ENCODE measurements around the gene GSTM4.
"Not testable (repeated sequence)": the region's sequence is repeated elsewhere in the genome, so short reads cannot be mapped to it uniquely, and the experiment has no call there.

Gene GSTM4

DNA sequence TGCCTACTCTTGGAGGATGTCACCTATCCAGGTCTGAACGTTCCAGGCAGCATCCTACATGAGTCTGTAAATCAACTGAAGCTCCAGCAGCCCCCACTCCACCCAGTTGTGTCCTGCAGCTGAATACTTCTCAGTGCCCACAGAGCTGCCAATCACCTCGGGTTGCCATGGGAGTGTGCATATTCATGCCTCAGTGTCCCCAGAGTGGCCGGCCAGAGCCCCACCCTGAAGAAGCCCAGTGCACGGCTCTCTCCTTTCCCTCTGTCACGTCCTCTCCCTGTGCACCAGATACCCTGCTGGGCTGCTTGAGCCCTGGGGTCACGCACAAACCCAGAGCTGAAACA, 16.1 kb upstream of the GSTM4 start:
- no peak for DNase-seq

DNA sequence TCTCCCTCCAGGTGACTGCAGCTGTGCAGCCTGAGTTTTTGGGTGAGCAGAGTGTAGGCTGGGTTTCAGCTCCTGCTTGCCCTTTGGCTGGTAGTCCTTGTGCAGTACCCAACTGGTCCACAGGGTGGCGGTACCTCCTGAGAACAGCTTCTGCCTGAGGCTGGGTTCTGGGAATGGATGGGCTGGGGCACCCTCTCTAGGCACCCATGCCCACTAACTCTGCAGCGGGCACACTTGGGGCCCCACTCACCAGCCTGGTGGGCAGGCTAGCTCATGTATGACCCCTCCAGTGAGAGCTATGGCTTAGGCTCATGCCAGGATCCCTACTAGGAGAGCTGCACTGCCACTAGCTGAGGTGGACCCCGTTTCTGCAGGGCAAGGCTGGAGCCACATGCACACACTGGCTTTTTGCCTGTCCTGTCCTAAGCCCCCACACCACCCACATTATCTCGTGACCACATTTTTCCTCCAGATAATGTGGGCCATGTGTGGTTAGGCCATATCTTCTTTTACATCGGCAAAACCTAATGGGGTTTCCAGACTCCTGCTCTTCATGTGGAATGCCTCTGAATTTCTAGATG, 15.5 kb upstream of the GSTM4 start:
- DNase-seq = peak; percentile 59 to 89 (median 82)

DNA sequence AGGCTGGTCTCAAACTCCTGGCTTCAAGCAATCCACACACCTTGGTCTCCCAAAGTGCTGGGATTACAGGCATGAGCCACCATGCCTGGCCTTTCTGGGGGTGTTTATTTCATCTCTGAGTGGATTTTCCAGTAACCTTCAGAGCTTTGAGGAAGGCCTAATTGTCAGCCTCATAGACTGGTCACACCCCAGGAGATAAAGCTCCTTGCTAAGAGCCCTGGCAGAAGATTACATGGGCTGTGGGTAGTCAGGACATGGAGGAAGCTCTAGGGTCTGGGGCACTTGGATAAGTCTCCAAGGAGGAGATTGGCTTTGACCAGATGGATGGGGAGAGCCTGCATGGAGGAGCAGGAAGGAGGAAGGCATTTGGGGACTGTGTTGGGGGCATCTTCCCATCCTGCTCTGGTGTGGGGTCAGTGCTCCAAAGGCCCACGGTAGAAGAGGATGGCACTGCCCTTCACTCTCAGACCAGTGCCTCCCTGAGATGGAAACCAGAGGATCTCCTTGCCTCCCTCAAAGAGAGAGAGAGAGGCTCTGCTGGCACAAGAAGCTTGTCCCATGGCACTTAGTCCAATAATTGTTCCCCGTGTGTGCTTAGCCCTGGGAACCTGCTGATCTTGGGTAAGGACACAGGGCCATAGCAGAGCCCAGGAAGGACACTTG, 14.7 kb upstream of the GSTM4 start:
- no peak for DNase-seq

DNA sequence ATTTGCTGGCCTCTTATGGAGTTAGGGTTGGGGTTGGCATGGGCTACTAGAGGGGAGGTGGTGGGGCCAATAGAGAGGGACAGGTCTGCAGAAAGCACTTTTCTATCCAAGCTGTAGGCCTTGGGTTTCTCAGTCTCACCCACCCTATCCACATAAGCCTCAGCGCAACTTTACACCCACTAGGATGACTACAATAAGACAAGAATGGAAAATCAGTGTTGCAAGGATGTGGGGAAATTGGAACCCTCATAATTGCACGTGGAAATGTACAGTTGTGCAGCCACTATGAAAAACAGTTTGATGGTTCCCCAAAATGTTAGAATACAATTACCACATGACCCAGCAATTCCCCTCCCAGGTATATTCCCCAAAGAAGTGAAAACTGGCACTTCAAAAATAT, 14.0 kb upstream of the GSTM4 start:
- no peak for DNase-seq

DNA sequence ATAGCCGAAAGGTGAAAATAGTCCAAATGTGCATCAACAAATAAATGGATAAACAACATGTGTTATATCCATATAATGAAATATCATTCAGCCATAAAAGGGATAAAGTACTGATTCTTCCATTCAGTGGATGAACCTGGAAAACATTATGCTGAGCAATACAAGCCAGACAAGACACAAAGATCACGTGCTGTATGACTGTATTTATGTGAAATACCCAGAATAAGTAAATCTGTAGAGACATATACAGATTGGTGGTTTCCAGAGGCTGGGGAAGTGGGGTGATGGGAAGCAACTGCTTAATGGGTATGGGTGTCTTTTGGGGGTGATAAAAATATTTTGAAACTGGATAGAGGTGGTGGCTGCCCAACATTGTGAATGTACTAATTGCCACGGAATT, 13.3 kb upstream of the GSTM4 start:
- DNase-seq = no peak

DNA sequence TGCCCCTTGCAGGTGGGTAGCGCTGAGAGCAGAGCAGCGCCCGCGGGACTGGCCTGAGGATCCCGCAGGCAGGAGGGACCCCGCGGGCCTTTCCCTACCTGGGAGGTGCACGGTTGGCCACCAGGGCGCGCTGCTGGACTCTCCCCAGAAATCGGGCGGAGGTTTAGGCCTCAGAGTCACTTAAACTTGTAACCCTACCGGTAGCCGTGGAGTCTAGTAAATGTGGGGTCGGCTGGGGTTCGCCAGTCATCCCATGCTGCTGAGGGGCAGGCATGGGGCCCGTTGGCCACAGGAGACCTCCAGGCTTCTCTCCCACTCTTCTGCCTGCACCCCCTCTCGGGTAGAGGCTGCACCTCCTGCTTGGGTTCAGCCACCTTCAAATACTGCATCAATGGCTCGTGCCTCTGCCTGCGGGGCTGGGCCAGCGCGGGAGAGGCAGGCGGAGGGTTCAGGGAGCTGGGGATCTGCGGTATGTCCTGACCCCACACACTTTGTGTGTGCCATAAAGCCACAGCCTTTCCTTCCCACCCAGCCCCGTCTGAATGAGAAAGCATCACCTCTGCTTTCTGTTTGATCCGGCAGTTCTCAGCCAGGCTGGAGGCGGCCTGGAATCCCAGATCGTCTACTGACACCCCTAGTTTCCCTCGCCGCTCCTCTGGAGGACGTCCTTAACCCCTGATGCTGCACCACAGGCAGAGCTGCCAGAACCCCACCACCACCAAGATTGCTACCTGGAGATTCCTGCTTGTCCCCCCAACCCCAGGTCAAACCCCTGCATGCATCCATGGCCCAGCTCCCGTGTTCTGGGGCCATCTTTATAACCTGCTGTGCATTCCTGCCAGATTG, 12.3 kb upstream of the GSTM4 start:
- peak; percentile 62 to 86 (median 79) for DNase-seq

DNA sequence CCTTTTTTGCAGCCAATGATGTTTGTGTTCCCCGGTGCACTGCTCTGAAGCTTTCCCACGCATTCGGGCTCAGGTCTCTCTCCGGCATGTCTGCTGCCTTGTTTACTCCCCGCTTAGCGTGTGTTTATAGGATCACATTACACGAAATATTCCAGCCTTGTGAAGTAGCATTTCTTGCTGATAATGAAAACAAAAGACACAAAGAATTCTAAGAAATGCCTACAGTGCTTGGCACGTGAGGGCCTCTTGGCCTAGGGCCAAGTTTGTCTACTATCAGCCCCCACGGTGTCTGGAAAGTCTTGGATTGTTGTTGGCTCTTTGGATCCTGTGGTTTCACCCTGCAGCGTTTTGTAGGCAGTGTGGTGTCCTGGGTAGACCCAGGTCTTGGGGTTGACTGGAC, 11.2 kb upstream of the GSTM4 start:
- DNase-seq = no peak

DNA sequence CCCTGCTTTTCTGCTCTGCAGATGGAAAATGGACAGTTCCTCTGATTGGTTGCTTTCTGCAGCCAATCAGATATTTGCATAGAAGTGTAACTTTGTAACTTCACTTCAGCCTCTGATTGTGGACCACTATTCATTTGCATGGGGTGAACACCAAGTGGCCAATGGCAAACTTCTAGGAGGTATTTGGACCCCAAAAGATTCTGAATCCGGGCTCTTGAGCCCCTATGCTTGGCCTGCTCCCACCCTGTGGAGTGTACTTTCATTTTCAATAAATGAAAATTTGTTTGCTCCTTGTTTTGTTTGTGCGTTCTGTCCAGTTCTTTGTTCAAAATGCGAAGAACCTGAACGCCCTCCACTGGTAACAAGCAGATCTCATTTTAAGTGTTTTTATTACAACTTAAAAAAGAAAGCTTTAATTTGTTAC, 6.4 kb upstream of the GSTM4 start:
- no peak for DNase-seq

DNA sequence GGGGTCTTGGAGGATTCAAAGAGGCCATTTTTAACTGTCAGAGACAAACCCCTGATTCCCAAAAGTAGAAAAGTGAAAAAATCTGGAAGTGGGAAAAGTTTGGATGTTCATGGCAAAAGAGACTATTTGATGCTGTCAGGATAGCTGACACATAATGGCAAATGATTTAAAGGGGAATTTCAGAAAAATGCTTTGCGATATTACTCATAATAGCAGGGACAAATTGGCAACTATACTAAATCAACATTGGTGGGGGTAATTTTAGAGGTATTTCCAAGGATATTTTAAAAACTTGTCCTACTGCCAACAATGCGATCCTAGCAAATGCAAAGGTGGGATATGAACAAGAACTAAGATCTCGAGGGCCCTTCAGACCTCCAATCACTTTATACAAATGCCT, 5.3 kb upstream of the GSTM4 start:
- no peak for DNase-seq

DNA sequence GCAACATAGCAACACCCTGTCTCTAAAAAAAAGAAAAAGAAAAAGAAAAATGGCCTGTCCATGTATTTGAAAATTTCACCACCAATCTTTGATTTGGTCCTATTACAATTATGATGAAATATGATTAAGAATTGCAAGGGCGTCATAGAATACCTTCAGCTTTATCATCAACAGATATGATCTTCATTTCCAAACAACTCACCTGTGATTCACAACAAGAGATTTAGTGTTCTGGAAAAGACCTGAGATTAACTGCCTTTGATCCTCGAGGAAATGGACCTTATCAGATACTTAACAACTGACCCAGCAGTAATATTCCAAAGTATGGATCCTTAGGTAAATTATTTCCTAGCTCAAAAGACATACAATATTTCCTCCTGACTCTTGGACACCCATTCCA, 3.5 kb upstream of the GSTM4 start:
- DNase-seq = no peak

DNA sequence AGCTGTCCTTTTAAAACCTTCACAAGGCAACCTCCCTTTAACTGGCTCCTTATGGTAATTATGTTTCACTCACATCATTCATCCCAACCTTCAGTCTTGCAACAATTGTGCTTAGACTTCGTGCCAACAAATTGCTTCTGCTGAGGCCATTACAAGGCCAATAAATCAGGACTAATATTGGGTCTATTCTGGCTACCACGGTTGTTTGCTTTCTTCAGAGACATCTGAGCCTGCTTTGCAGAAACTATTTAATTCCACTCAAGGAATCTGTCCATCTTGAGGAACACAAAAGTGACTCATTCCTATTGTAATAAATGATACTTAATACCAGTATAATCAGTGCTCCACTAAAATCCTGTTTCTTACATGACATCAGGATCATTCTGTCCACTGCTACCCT, 2.6 kb upstream of the GSTM4 start:
- no peak for DNase-seq

DNA sequence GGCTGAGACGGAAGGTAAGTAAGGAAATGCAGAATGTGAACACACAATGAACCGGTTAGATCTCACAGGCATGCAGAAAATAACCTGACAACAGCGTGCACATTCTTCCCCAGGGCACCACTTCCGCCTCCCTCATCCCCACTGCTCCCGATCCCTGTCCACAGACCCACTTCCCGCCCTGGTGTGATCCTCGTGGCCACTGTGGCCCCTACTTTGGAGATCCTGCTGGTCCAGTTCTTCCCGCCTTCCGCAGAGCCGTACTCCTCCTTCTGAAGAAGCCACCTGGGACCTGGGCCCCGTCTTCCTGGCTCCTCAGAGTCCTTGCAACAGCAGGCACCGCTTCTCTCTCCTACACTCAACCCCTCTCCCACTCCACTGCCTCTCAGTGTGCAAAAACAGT, 1.4 kb upstream of the GSTM4 start:
- DNase-seq = no peak

DNA sequence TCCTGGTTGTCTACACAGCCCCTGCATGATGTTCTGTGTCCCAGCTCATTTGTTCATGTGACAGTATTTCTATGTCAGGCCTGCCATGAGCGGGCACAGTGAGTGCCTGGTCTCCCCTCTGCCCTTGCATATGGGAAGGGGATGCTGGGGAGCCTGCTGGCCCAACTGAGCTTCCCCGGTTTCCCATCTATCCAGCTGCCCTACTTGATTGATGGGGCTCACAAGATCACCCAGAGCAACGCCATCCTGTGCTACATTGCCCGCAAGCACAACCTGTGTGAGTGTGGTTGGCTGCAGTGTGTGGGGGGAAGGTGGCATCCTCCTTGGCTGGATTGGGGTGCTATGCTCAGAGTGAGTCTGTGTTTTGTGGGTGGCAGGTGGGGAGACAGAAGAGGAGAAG, 1.5 kb downstream of the GSTM4 start:
- no peak for DNase-seq

DNA sequence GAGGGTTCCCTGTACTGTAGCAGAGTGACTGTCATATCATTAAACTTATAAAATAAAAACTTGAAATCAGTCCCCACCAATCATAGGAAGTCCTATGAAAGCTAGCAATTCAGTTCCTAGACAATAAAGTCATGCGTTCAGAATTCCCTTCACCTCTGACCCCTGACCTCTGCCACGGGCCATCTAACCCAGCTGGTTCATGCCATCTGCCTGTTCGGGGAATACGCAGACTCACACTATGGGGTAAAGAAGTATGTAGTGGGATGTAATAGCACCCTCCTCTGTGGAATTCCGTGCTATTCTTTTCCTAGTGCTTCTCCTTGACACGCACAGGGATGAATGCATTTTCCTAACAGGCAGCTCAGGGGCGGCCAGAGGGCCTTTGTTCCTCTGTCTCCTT, 2.1 kb downstream of the GSTM4 start:
- no peak for DNase-seq

DNA sequence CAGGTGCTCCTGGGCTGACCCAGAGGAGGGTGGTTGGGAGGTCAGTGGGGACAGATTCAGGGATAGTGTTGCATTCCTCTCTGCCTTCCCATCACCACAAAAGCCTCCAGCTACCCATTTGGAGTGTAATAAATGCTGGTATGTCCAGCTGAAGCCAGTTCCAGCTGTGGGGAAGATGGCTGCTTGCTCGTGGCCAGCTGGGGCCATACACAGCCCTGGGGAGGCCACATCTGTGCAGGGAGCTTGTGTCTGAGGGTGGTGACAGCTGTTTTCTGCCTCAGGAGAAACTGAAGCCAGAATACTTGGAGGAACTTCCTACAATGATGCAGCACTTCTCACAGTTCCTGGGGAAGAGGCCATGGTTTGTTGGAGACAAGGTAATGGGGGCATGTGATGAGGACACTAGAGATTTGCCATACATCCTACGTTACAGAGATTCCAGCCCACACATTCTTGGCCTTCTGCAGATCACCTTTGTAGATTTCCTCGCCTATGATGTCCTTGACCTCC, 2.7 kb downstream of the GSTM4 start:
- no peak for DNase-seq

DNA sequence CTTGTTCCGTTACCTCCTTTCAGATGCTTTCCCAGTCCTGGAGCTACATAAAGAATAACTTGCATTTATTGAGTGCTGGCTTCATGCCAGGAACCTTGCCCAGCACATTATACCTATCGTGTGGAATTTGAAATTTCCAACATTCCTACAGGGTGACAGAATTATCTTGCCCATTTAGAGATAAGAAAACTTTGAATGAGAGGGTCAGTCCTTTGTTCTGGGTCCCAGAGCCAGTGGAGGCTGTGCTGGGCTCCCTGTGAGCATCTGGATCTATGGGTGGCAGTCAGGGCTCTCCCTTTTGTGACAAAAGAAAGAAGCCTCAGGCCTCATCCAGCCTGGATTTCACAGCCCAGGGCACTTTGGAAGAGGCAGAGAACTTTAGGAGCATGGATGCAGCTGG, 3.2 kb downstream of the GSTM4 start:
- no peak for DNase-seq

DNA sequence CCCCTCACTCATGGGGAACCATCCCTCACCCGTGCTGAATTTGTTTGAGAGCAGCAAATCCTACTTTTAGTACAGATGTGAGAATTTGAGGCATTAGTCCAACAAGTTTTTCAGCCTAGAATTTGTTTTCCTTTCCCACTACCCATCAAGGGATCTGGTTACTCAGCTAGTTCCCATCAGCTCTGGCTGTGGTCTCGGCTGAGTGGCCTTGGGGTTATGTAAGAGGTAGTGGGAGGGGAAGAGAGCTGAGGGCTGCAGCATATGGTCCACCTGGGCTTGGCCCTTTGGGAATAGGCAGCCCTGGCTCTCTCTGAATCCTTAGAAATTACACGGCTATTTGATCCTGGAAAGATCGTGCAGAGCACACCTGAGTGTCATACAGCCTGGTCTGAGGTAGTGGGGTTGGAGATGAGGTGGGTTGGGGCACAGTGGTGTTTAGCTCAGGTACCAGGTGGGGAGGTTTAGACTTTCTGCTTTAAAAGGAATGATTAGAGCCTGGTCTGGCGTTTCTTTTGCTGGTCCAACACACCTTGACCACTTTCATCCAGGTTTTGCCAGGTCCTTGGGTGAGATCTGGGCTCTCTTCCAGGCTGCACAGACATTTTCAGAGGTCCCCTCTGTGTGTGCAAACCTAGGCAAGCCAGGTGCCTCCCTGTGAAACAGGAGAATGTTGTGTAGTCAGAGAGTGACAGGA, 4.2 kb downstream of the GSTM4 start:
- no peak for DNase-seq

DNA sequence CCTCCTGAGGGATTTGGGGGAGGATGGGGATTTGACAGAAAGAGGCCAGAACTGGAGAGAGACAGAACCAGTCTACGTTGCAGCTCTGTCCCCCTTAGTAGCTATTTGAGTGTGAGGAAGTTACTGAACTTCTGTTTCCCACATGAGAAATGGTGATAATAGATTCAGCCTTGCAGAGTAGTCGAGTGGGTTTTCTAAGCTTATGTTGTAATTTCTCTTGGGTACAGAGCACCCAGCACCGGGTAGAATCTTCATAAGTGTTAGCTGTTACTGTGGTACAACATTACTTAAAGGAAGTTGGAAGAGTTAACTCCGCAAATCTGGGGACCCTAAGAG, 4.8 kb downstream of the GSTM4 start:
- not testable (repeated sequence) for DNase-seq

DNA sequence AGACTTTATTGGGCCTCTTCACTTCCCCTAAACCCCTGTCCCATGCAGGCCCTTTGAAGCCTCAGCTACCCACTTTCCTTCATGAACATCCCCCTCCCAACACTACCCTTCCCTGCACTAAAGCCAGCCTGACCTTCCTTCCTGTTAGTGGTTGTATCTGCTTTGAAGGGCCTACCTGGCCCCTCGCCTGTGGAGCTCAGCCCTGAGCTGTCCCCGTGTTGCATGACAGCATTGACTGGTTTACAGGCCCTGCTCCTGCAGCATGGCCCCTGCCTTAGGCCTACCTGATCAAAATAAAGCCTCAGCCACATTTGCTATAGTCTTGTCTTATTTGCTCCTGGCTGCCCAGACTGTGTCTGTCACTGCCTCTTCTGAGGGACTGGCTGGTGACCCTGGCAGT, 5.5 kb downstream of the GSTM4 start:
- DNase-seq = no peak

DNA sequence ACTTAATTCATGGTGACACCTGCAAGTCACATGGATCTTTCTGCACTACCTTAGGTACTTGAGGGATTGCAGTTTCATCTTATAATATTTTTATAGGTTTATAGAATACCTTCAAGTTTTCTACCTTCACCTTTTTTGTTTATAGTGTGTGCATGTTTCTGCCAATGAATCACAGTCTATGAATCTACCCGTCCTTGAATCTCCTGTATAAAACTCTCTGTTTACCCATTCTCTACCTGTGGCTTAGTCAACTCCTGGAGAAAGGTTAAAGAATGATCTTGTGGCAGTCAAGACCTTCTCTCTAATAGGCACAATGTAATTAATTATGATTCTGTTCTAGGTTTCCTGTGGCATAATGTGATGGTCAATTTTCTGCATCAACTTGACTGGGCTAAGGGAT, 8.8 kb downstream of the GSTM4 start:
- DNase-seq = no peak

DNA sequence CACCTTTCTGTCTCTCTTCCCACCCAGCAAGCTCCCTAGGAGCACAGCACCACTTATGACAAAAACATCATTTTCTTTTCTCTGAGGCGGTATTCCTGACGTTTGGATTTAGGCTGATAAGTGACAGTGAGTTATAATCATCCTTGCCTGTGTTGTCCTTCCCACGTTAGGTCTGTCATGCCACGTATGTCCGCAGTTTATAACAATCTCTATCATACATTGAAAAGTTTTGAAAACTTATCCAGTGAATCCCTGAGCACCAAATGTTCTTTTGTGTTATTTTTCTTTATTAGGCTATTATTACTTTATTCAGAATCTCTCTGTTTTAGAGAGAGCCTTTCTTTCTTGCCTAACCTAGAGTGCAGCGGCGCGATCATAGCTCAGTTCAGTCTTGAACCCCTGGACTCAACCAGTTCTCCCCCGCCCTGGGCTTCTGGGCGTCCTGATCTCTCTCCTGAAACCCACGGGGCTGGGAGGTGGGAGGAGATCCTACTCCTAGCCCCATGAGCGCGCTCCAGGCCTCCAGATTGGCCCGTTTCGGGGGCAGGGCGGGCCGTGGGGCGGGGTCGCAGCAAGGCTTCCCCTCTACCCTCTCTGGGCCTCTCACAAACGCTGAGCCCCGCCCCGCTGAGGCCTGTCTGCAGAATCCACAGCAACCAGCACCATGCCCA, 11.7 kb downstream of the GSTM4 start, which contains the start of gene GSTM2:
Gene GSTM2, plus strand, starts transcription at position 606 of the 671 bp plus-strand sequence. Its CDS starts 59 bp downstream, at position 665.
- peak; percentile 68 to 88 (median 81) for DNase-seq

DNA sequence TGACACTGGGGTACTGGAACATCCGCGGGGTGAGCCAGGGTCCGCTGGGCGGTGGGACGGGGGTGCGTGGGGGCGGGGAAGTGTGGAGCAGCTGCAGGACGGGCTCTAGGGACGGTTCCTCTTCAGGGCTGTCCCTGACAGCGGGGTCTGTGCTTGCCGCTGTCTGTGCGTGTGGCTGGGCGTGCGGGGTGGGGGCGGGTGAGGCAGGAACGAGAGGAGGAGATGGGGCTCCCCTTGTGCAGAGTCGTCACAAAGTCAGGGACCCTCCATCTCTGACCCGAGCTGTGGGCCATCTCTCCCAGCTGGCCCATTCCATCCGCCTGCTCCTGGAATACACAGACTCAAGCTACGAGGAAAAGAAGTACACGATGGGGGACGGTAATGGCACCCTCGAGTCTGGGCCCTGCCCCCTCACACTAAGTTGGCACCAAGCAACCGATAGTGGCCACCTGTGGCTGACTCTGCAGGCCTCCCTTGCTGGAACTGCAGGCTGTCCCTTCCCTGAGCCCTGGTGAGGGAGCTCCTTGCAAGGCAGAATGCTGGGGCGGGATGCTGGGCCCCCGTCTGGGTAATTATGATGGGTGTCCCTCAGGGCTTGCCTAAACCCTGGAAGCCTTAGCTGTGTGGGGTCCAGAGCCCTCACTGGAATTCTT, 12.3 kb downstream of the GSTM4 start:
- DNase-seq = no peak
